GM19438 (cell line): Measurements from ENCODE around the gene PXMP4.

ENCODE experiments used
- ATAC-seq: cut with Tn5 transposase; IDR thresholded peaks from one replicate; pipeline ENCODE4 v1.9.1; 2021; ENCODE audit warnings: low read depth; ENCODE audit not compliant: unreplicated experiment

Gene PXMP4

DNA sequence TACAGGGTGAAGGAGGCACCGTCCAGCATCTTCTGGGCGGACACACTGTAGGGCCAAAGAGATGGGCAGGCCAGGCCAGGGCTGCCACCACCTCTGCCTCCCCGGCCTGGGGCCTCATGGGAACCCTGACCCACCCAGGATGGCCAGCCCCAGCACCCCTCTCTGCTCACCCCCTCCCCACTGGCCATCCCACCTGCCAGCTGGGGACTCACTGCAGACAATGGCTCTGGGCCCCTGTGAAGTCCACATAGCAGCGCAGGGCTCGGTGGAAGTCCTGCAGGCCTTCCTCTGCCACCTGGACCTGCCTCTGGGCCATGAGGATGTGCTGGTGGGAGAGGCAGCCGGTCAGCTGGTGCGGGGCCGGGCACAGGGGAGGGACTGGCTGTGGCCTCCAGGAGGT, 61.6 kb downstream of the PXMP4 start:
- no peak for ATAC-seq

- no peak for ATAC-seq
Observed at GRCh38 chr20:33657704-33658095, 62.4 kb downstream of the PXMP4 start.

DNA sequence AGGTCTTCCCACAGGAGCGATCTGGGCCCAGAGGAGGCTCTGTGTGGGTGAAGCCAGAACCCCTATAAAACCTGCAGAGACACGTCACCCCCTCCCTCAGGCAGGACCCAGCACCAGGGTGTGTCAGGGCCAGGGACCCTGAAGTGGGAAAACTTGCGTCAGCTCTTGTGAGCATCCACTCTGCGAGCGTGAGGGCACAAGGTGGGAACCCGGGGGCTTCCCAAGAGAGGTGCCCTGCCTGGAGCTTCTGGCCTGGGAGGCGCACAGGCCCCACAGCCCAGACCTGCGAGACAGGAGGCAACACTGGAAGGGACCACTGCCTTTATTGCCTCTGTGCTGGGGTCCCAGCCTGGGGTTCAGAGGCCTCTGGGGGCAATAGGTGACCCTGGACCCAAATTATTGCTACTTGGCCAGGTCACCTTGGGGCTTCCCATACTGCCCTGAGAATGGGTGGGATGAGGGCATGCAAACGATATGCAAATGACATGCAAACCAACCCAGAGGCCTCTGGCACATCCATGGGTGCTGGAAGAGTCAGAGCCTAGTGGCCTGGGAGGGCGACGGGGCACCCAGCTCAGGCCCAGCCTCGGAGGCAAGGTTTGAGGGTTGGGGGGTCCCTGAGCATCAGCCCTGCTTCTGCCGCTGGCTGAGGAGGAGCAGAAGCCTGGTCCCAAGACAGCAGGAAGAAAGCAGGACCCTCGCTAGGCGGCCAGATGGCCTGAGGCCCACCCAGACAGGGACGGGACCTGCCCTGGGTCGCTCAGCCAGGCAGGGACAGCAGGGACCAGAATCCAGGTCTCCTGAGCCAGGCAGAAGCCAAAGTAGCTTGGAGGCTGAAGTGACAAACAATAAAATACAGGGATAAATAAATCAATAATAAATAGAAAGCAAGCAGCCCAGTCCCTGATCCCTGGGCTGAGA, 63.1 kb downstream of the PXMP4 start:
- ATAC-seq, result no peak

GRCh38 chr20:33656010-33656782, 63.9 kb downstream of the PXMP4 start:
- ATAC-seq, result no peak

DNA sequence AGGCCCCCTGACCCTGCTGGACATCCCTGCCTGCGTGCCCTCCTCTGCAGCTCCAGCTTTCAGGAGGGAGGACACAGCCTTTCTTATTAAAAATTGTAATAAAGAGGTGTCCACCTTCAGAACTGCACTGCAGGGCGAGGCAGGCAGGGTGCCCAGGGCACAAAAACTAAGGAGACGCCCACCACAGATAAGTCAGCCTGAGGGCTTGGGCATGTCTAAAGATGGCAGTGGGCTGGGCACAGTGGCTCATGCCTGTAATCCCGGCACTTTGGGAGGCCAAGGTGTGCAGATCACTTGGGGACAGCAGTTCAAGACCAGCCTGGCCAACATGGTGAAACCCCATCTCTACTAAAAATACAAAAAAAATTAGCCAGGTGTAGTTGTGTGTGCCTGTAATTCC, 64.9 kb downstream of the PXMP4 start:
- no peak for ATAC-seq

DNA sequence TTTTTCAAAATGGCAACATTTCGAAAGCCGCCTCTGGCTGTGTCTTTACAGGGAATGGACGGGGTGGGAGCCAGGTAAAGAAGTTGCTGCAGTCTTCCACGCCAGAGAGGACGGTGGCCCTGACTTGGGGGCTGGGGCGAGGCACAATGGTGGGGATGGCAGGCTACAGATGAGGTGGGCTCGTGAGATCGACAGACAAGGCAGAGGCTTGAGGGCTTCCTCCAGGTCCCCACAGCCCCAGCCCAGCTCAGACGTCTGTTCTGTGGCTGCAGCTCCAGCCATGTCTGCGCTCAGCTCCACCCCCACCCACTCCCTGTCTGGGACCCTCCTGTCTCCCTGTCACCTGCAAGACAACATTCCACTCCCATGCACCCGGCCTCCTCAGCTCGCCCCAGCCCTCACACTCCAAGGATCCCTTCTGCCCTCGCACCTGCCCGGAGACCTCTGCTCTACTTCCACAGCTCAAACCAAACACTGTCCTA, 65.4 kb downstream of the PXMP4 start:
- ATAC-seq, result no peak

- no peak for ATAC-seq
Observed at GRCh38 chr20:33653900-33654596, 66.1 kb downstream of the PXMP4 start.

DNA sequence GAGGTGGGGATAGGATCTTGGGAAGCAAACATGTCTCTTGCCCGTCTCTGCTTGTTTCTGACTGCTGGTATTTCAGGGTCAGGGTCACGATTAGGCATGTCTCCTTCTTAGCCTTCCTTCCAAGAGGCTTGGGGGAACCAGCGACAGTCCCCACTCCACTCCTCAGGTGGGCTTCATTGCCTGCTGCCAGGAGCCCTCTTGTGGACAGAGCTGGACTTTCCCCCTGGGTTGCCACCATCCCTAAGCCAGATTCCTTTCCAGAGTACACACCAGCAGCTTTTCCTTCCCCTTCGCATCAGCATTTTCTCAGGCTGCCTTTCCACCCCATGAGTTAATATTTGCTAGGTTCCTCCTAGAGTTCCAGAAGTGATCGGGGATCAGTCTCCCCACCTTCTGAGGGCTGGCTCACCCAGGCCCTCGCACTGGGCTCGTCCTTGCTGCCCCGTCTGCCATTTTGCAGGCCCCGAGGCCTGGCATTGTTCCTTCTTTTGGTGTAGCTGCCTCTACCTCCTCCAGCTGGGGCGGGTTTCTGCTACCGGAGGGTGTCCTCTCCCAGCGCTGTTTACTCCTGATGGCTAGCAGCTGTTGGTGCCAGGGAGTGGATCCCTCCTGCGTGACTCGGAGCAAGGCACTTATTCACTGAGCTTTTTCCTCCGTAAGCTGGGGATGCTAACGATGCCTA, 66.8 kb downstream of the PXMP4 start:
- ATAC-seq, result no peak
